Liver (tissue), 9 donors: ENCODE measurements around the gene CNNM1. TPM values are rescaled to one million over a fixed set of nuclear protein-coding genes. Genes with fewer than 3 reads are reported as not detected.

Experiments used
- DNase-seq: peaks from one replicate; pipeline ENCODE4 v3.0.0-alpha.2; 2017; ENCODE audit warnings: low spot score
- H3K27ac ChIP-seq, 2 donors: one replicate each; pipeline ENCODE4 v1.7.0; 2013; ENCODE audit warnings: inconsistent platforms in 2 of 2, low read length in 2 of 2, control low read depth in 1 of 2, low read depth in 1 of 2, mild to moderate bottlenecking in 1 of 2
- H3K27me3 ChIP-seq, 4 donors: one replicate each; pipeline versions ENCODE4 v1.6.1 to v1.7.0; 2013; ENCODE audit warnings: low read length in 3 of 4, inconsistent platforms in 1 of 4, mild to moderate bottlenecking in 1 of 4, moderate library complexity in 1 of 4; ENCODE audit not compliant: control insufficient read depth in 4 of 4, insufficient read depth in 4 of 4
- H3K36me3 ChIP-seq, 4 donors: one replicate each; pipeline versions ENCODE4 v1.6.1 to v1.7.0; 2013; ENCODE audit warnings: low read length in 3 of 4, mild to moderate bottlenecking in 3 of 4, low read depth in 1 of 4, moderate library complexity in 1 of 4; ENCODE audit not compliant: control insufficient read depth in 4 of 4, insufficient read depth in 3 of 4
- H3K4me1 ChIP-seq, 4 donors: one replicate each; pipeline versions ENCODE4 v1.6.1 to v1.7.0; 2013; ENCODE audit warnings: low read length in 3 of 4, mild to moderate bottlenecking in 3 of 4, moderate library complexity in 1 of 4; ENCODE audit not compliant: control insufficient read depth in 4 of 4, insufficient read depth in 4 of 4
- H3K4me3 ChIP-seq, 3 donors: one replicate each; pipeline versions ENCODE4 v1.6.1 to v1.7.0; 2013; ENCODE audit warnings: low read length in 3 of 3, control low read depth in 1 of 3, low read depth in 1 of 3, mild to moderate bottlenecking in 1 of 3
- H3K9ac ChIP-seq, 2 donors: one replicate each; pipeline ENCODE4 v1.7.0; 2013; ENCODE audit warnings: low read length in 2 of 2, mild to moderate bottlenecking in 2 of 2, moderate library complexity in 2 of 2, control low read depth in 1 of 2, low read depth in 1 of 2
- H3K9me3 ChIP-seq, 4 donors: one replicate each; pipeline versions ENCODE4 v1.6.1 to v1.7.0; 2013; ENCODE audit warnings: low read length in 3 of 4; ENCODE audit not compliant: control insufficient read depth in 4 of 4
- EGR1 ChIP-seq, 2 donors: IDR thresholded peaks; 2 replicates each; pipeline ENCODE4 v1.6.1; 2016 to 2018; ENCODE audit warnings: antibody characterized with exemption in 2 of 2, low read depth in 2 of 2
- FOXA1 ChIP-seq: IDR thresholded peaks from 2 replicates; pipeline ENCODE4 v1.6.1; 2016; ENCODE audit warnings: antibody characterized with exemption
- FOXA2 ChIP-seq: IDR thresholded peaks from 2 replicates; pipeline ENCODE4 v1.6.1; 2016; ENCODE audit warnings: antibody characterized with exemption
- GABPA ChIP-seq, 2 donors: IDR thresholded peaks in 1 of 2; conservative IDR thresholded peaks in 1 of 2; 2 replicates each; pipeline ENCODE4 v1.6.1; 2016; ENCODE audit warnings: antibody characterized with exemption in 2 of 2, mild to moderate bottlenecking in 1 of 2, moderate library complexity in 1 of 2
- HNF4A ChIP-seq, 2 donors: conservative IDR thresholded peaks; 2 replicates each; pipeline ENCODE4 v1.6.1; 2016; ENCODE audit warnings: antibody characterized with exemption in 2 of 2, mild to moderate bottlenecking in 2 of 2
- HNF4G ChIP-seq: IDR thresholded peaks from 2 replicates; pipeline ENCODE4 v1.6.1; 2016; ENCODE audit warnings: antibody characterized with exemption
- JUND ChIP-seq, 2 donors: IDR thresholded peaks; 2 replicates each; pipeline ENCODE4 v1.6.1; 2016; ENCODE audit warnings: antibody characterized with exemption in 2 of 2
- MAX ChIP-seq: IDR thresholded peaks from 2 replicates; pipeline ENCODE4 v1.6.1; 2016; ENCODE audit warnings: antibody characterized with exemption
- NR2F2 ChIP-seq: IDR thresholded peaks from 2 replicates; pipeline ENCODE4 v1.6.1; 2016; ENCODE audit warnings: antibody characterized with exemption
- RAD21 ChIP-seq, 2 donors: IDR thresholded peaks; 2 replicates each; pipeline ENCODE4 v1.6.1; 2016; ENCODE audit warnings: antibody characterized with exemption in 2 of 2, mild to moderate bottlenecking in 2 of 2
- RXRA ChIP-seq, 2 donors: IDR thresholded peaks; 2 replicates each; pipeline ENCODE4 v1.6.1; 2017 to 2018; ENCODE audit warnings: antibody characterized with exemption in 2 of 2, mild to moderate bottlenecking in 1 of 2
- SP1 ChIP-seq: IDR thresholded peaks from 2 replicates; pipeline ENCODE4 v1.6.1; 2018; ENCODE audit warnings: antibody characterized with exemption, mild to moderate bottlenecking
- TAF1 ChIP-seq: conservative IDR thresholded peaks from 2 replicates; pipeline ENCODE4 v1.6.1; 2016; ENCODE audit warnings: antibody characterized with exemption, mild to moderate bottlenecking
- YY1 ChIP-seq: IDR thresholded peaks from 2 replicates; pipeline ENCODE4 v1.6.1; 2016; ENCODE audit warnings: antibody characterized with exemption, mild to moderate bottlenecking
- ZBTB33 ChIP-seq: IDR thresholded peaks from 2 replicates; pipeline ENCODE4 v1.6.1; 2016; ENCODE audit warnings: antibody characterized with exemption
- WGBS: extraction: QIAGEN DNeasy Blood & Tissue Kit; methylation state at CpG from one replicate; pipeline ENCODE4 v1.1.7; 2013; 5-methylcytosine and 5-hydroxymethylcytosine counted together
- polyA plus RNA-seq, 2 donors: library from polyadenylated mRNA; stranded (reverse) in 1 of 2; unstranded in 1 of 2; fragments of 200-250 nt in 1 of 2; fragments of >200 nt in 1 of 2; fragmentation: Nextera tagmentation in 1 of 2; extraction: Ambion mirVana in 1 of 2; gene quantifications; one replicate each; pipeline versions ENCODE4 v1.2.1 to v1.2.3, GENCODE V29; 2013 to 2015
- total RNA-seq, 2 donors: library from RNA; depleted of rRNA; stranded (reverse); fragments of >200 nt; gene quantifications; one replicate each; pipeline ENCODE4 v1.2.3, GENCODE V29; 2014
- TF ChIP-seq, protein P1 (sequence below): IDR thresholded peaks from 2 replicates; pipeline ENCODE4 v1.6.1; 2016; ENCODE audit warnings: antibody characterized with exemption, mild to moderate bottlenecking
- TF ChIP-seq, protein P2 (sequence below): IDR thresholded peaks from 2 replicates; pipeline ENCODE4 v1.6.1; 2016; ENCODE audit warnings: antibody characterized with exemption
- TF ChIP-seq, protein P3 (sequence below): fragments of 150-350 bp; IDR thresholded peaks from 2 replicates; pipeline ENCODE4 v1.5.1; 2017; ENCODE audit warnings: improper control_type of control experiment, low read depth, low read length; ENCODE audit not compliant: missing input control
- donor health status: healthy.
- donor health status: healthy.
- donor health status: healthy.
- donor health status: healthy.
- donor health status: healthy.

The CNNM1 gene
- total and polyA plus RNA-seq, 4 donors: 0.05 to 0.10 (median 0.07) TPM

GRCh38 chr10:99395750-99396445 lies 66.7 kb downstream of the CNNM1 start:
- H3K9me3 ChIP-seq: no peaks in the 10 kb centered on the region
- H3K27ac ChIP-seq: peak overlapping the region; percentile 4 to 55
- peaks cover 9 to 58% (median 41%) of the 10 kb centered on the region in 4 donors for H3K4me1 ChIP-seq
- peaks cover 11 to 34% (median 31%) of the 10 kb centered on the region in 4 donors for H3K36me3 ChIP-seq
- H3K4me3 ChIP-seq: no peak overlapping the region
- H3K27me3 ChIP-seq: no peaks in the 10 kb centered on the region
- TF ChIP-seq FOXA2: peak; percentile 70
- no peak for TF ChIP-seq ZBTB33
- TF ChIP-seq HNF4A (conservative IDR thresholded peaks at IDR 0.05): peak; percentile 19 to 78
- TF ChIP-seq, protein P1, sequence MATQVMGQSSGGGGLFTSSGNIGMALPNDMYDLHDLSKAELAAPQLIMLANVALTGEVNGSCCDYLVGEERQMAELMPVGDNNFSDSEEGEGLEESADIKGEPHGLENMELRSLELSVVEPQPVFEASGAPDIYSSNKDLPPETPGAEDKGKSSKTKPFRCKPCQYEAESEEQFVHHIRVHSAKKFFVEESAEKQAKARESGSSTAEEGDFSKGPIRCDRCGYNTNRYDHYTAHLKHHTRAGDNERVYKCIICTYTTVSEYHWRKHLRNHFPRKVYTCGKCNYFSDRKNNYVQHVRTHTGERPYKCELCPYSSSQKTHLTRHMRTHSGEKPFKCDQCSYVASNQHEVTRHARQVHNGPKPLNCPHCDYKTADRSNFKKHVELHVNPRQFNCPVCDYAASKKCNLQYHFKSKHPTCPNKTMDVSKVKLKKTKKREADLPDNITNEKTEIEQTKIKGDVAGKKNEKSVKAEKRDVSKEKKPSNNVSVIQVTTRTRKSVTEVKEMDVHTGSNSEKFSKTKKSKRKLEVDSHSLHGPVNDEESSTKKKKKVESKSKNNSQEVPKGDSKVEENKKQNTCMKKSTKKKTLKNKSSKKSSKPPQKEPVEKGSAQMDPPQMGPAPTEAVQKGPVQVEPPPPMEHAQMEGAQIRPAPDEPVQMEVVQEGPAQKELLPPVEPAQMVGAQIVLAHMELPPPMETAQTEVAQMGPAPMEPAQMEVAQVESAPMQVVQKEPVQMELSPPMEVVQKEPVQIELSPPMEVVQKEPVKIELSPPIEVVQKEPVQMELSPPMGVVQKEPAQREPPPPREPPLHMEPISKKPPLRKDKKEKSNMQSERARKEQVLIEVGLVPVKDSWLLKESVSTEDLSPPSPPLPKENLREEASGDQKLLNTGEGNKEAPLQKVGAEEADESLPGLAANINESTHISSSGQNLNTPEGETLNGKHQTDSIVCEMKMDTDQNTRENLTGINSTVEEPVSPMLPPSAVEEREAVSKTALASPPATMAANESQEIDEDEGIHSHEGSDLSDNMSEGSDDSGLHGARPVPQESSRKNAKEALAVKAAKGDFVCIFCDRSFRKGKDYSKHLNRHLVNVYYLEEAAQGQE: peak; percentile 19
- TF ChIP-seq HNF4G: no peak
- peak; percentile 3 to 28 for TF ChIP-seq RAD21 (IDR thresholded peaks at IDR 0.05)
- TF ChIP-seq GABPA (IDR thresholded peaks at IDR 0.05 in 1 of 2, conservative IDR thresholded peaks at IDR 0.05 in 1 of 2): no peak
- peak; percentile 50 to 82 for TF ChIP-seq RXRA (IDR thresholded peaks at IDR 0.05)
- TF ChIP-seq, protein P2, sequence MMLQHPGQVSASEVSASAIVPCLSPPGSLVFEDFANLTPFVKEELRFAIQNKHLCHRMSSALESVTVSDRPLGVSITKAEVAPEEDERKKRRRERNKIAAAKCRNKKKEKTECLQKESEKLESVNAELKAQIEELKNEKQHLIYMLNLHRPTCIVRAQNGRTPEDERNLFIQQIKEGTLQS: no peak
- no peak for TF ChIP-seq YY1
- peak; percentile 23 for TF ChIP-seq FOXA1
- TF ChIP-seq JUND (IDR thresholded peaks at IDR 0.05): peak in 1 of 2 donors; percentile 40
- peak; percentile 18 for TF ChIP-seq SP1
- TF ChIP-seq EGR1 (IDR thresholded peaks at IDR 0.05; ENCODE audit: low read depth in 2 of 2): no peak
- TF ChIP-seq, protein P3, sequence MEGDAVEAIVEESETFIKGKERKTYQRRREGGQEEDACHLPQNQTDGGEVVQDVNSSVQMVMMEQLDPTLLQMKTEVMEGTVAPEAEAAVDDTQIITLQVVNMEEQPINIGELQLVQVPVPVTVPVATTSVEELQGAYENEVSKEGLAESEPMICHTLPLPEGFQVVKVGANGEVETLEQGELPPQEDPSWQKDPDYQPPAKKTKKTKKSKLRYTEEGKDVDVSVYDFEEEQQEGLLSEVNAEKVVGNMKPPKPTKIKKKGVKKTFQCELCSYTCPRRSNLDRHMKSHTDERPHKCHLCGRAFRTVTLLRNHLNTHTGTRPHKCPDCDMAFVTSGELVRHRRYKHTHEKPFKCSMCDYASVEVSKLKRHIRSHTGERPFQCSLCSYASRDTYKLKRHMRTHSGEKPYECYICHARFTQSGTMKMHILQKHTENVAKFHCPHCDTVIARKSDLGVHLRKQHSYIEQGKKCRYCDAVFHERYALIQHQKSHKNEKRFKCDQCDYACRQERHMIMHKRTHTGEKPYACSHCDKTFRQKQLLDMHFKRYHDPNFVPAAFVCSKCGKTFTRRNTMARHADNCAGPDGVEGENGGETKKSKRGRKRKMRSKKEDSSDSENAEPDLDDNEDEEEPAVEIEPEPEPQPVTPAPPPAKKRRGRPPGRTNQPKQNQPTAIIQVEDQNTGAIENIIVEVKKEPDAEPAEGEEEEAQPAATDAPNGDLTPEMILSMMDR: no peak
- TF ChIP-seq MAX: peak; percentile 38
- no peak for TF ChIP-seq NR2F2
- TF ChIP-seq TAF1: no peak
- no peak for DNase-seq
- no peak overlapping the region for H3K9ac ChIP-seq
- WGBS: 47% methylated on average over 2 of the region's 2 CpGs
